ENCODE results near the gene TSPAN14. TPM values are rescaled to one million over a fixed set of nuclear protein-coding genes. Genes with fewer than 3 reads are reported as not detected.

Gene TSPAN14
- total RNA-seq, 3 donors from 2014 or later, result 52.8 to 76.8 (median 74.8) TPM

- Histone ChIP-seq H3K4me1 (no peaks in the 10 kb centered on the region), H3K9me3 (no peaks in the 10 kb centered on the region), H3K27me3 (no peaks in the 10 kb centered on the region), H3K27ac (no peak overlapping the region), H3K36me3 (no peaks in the 10 kb centered on the region), H3K4me3 (no peak overlapping the region)
- DNase-seq (ENCODE audit: low spot score in 2 of 2), result no peak
- intact Hi-C loops (cut with DNase I; ENCODE audit: low total_unique reads), result no loop called here
- no peak for TF ChIP-seq POLR2A (IDR thresholded peaks at IDR 0.05)
- no peak for TF ChIP-seq CTCF (IDR thresholded peaks at IDR 0.05)
- TF ChIP-seq POLR2AphosphoS5 (IDR thresholded peaks at IDR 0.05), result no peak
Observed at GRCh38 chr10:80553436-80553835, 99.3 kb downstream of the TSPAN14 start.

- no peaks in the 10 kb centered on the region for H3K27me3 ChIP-seq
- TF ChIP-seq POLR2AphosphoS5 (IDR thresholded peaks at IDR 0.05) (no peak), POLR2A (IDR thresholded peaks at IDR 0.05) (no peak), CTCF (IDR thresholded peaks at IDR 0.05) (no peak)
- no peaks in the 10 kb centered on the region for H3K36me3 ChIP-seq
Observed at GRCh38 chr10:80554050-80554449, 99.9 kb downstream of the TSPAN14 start.

DNA sequence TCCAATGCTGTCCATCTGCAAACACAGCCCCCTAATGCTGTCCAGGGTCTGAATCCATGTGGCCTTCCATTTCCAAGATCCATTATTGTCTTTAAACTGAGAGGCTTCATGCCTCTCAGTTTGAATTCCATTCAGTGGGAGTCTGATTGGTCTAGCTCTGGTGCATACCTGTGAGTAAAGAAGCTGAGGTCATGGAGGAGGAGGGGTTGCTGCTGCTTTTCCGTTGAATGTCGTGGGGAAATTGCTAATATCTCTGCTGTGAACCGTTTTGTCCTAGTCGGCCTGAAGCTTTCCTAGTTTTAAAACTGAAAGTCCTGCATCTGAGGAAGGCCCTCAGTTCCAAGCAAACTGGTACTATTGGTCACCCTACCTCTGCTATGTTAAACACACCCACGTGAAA is 101.3 kb downstream of the TSPAN14 start:
- H3K27me3 ChIP-seq, result no peaks in the 10 kb centered on the region
- H3K36me3 ChIP-seq, result no peaks in the 10 kb centered on the region
- no peaks in the 10 kb centered on the region for H3K4me1 ChIP-seq
- no peak overlapping the region for H3K4me3 ChIP-seq
- TF ChIP-seq CTCF (IDR thresholded peaks at IDR 0.05), result no peak
- no peak for TF ChIP-seq POLR2AphosphoS5 (IDR thresholded peaks at IDR 0.05)
- TF ChIP-seq POLR2A (IDR thresholded peaks at IDR 0.05), result no peak
- no peak for DNase-seq (ENCODE audit: low spot score in 2 of 2)
- H3K27ac ChIP-seq, result no peak overlapping the region
- intact Hi-C loops (cut with DNase I; ENCODE audit: low total_unique reads), result no loop called here
- H3K9me3 ChIP-seq, result no peaks in the 10 kb centered on the region

More at GRCh38 chr10:80554050-80554449, 99.9 kb downstream of the TSPAN14 start:
- no peak for DNase-seq (ENCODE audit: low spot score in 2 of 2)
- Histone ChIP-seq H3K4me3 (no peak overlapping the region), H3K9me3 (no peaks in the 10 kb centered on the region), H3K4me1 (no peaks in the 10 kb centered on the region), H3K27ac (no peak overlapping the region)
- intact Hi-C loops (cut with DNase I; ENCODE audit: low total_unique reads), result no loop called here

GRCh38 chr10:80561950-80562349 is 107.8 kb downstream of the TSPAN14 start:
- H3K27ac ChIP-seq, result no peak overlapping the region
- intact Hi-C loops (cut with DNase I; ENCODE audit: low total_unique reads), result no loop called here
- no peaks in the 10 kb centered on the region for H3K9me3 ChIP-seq
- no peak for TF ChIP-seq CTCF (IDR thresholded peaks at IDR 0.05)
- no peak for TF ChIP-seq POLR2A (IDR thresholded peaks at IDR 0.05)
- TF ChIP-seq POLR2AphosphoS5 (IDR thresholded peaks at IDR 0.05), result no peak
- H3K4me1 ChIP-seq, result no peaks in the 10 kb centered on the region
- H3K36me3 ChIP-seq, result no peaks in the 10 kb centered on the region
- DNase-seq (ENCODE audit: low spot score in 2 of 2), result no peak
- no peaks in the 10 kb centered on the region for H3K27me3 ChIP-seq
- H3K4me3 ChIP-seq, result no peak overlapping the region

- no peak for TF ChIP-seq CTCF (IDR thresholded peaks at IDR 0.05)
- no peak for TF ChIP-seq POLR2AphosphoS5 (IDR thresholded peaks at IDR 0.05)
- TF ChIP-seq POLR2A (IDR thresholded peaks at IDR 0.05), result no peak
- Histone ChIP-seq H3K9me3 (no peaks in the 10 kb centered on the region), H3K27ac (no peak overlapping the region), H3K4me3 (no peak overlapping the region), H3K27me3 (no peaks in the 10 kb centered on the region), H3K36me3 (no peaks in the 10 kb centered on the region), H3K4me1 (no peaks in the 10 kb centered on the region)
- no peak for DNase-seq (ENCODE audit: low spot score in 2 of 2)
- intact Hi-C loops (cut with DNase I; ENCODE audit: low total_unique reads), result no loop called here
Observed at GRCh38 chr10:80567292-80567691, 113.2 kb downstream of the TSPAN14 start.
